ENCODE measurements around the gene ARHGEF16.
A peak's percentile ranks its signal among the peaks of the same experiment; 100 is the strongest.

The ARHGEF16 gene

DNA sequence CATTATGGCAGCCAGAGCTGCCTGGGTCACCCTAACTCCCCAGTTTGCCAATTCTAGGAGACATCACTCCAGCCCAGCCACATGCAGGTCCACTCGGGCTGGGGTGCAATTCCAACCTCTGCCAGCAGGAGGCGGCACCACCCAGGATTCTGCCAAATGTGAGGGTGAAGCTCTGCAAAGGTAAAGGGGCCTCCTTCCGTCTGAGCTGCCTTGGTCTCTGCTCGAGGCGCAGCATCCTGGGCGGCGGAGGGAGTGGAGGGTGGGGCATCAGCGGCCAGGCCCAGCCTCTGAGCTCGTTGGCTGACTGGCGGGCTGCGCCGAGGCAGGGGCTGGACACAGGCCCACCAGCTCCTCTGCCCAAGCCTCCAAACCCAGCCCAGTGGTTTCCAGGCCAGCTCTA, 63.8 kb downstream of the ARHGEF16 start:
- DNase-seq (ENCODE audit: low read depth in 3 of 3): peak in 1 of 3 experiments; percentile 30

GRCh38 chr1:3518756-3519155, 64.3 kb downstream of the ARHGEF16 start:
- DNase-seq (ENCODE audit: low read depth in 3 of 3): no peak

DNA sequence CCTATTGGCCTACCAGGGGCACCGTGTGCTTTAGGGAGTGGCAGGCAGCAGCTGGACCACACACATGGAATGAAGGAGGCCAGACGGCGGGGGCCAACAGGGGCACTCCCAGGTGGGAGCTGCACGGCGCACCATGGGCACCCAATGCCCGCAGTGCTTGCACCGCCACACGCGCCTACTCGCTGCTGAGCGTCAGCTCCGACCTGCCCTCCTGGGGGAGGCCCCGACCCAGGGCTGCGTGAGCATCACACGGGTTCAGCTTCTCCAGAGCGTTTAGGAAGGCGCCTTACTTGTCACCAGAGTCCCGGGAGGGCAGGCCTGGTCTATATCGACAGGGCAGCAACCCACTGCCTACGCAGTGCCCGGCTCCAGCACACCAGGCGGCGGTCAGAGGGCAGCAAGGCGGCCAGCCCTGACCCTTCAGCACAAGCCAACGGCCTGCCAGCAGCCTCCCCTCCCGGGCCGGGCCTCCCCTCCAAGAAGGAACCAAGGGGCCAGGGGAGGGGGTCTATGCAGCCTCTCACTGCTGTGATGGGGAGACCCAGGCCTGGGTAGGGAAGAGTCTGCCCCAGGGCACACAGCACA, 64.9 kb downstream of the ARHGEF16 start:
- DNase-seq (ENCODE audit: low read depth in 3 of 3): no peak

GRCh38 chr1:3520419-3521378, 66.2 kb downstream of the ARHGEF16 start:
- DNase-seq (ENCODE audit: low read depth in 3 of 3): no peak

DNA sequence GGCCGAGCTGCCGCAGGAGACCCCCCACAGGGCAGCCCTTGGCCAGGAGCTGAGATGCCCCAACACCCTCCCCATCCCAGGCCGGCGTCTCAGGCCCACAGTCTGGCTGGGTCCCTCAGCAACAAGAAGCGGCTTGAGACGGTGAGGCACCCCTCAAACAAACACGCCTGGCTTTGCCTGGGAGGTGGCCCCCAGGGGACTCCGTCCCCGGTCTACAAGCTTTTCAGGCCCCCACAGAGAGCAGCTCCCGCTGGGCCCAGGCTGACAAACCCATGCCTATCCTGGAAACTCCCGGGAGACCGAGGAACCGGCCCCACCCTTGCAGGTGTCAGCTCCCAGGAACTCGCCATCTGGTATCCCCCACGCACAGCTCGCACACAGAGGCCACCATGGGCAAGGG, 67.0 kb downstream of the ARHGEF16 start:
- no peak for DNase-seq (ENCODE audit: low read depth in 3 of 3)

DNA sequence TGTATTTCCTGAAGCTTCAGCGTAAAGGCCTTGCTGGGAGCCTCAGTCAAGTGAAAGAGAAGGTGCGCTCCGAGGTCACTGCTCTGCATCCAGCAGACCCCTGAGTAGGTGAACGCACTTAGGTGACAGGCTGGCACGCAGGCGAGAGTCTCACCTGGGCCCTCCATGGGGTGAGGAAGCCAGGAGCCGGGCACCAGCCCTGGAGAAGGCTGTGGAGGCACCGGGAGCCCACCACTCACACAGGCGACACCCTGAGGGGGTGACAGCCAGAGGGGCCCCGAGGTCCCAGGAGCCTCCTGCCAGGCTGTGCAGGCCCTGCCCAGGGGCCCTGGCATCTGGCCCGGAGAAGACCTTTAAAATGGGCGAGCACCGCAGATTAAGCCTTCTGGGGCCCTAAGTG, 67.6 kb downstream of the ARHGEF16 start:
- DNase-seq (ENCODE audit: low read depth in 3 of 3): no peak

DNA sequence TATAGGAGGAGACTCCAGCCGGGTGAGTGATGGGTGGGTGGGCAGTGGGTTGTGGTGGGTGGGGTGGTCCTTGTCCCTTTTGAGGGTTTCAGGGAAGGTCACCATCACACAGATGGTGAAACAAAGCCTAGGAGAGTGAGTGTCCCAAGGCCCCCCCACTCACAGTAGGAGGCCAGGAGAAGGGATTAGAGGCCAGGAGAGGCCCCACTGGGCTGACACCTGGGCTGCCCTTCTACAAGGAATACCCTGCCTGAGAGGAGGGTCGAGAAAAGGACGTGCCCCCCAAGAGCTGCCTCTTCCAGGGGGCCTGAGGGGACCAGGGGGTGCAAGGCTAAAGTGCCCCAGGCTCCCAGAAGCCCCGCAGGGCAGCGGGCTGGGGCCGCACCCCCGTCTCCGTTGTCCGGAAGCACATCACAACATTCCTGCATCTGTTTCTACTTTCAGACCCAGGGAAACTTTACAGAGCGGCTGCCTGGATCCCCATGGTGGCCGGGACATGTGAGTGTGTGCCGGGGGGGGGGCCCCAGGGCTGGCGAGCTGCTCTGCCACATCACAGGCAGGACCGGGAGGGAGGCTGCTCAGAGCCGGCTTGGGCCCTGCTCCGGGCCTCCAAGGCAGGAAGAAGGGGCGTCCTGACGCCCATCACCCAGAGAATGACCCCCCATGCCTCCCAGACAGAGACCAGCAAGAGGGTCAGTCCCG, 68.2 kb downstream of the ARHGEF16 start:
- DNase-seq (ENCODE audit: low read depth in 3 of 3): no peak

GRCh38 chr1:3523980-3524379, 69.5 kb downstream of the ARHGEF16 start:
- DNase-seq (ENCODE audit: low read depth in 3 of 3): no peak

GRCh38 chr1:3524556-3525203, 70.2 kb downstream of the ARHGEF16 start:
- DNase-seq (ENCODE audit: low read depth in 3 of 3): no peak

DNA sequence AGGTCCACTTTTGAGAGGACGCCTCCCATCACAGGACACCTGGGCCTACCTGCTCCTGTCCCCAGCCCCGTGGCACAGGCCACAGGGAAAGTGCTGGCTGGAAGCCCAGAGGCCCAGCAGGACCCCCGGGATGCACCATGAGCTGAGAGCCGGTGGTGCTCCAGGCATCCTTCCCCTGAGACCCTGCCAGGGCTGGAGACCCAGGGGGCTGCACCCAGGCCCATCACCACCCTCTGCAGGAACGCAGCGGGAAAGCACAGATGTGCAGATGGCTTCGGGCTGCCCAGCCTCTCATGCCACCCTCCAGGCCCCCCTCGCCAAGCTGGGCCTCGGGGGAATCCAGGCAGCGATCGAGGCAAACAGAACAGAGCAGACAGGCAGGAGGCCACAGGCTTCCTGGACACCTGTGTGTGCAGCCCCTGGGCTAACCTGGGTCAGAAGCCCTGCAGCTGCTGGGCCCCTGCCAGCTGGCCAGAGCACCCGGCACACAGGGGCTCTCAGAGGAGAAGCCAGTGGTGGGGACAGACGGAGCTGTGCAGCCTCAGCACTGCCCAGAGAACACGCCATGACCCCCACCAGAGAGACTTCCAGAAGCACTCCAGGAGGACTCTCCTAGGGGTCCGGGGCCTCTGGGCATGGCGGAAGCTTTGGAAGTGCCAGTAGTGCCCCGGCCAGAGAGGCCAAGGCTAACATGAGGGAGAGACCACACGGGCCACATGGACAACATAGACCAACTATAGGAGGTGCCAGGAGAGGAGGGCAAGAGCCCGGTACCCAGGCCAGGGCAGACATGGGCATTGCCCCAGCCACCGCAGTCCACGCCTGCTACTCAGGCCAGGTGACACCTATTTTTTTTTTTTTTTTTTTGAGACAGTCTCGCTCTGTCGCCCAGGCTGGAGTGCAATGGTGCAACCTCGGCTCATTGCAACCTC, 71.4 kb downstream of the ARHGEF16 start:
- DNase-seq (ENCODE audit: low read depth in 3 of 3): no peak

DNA sequence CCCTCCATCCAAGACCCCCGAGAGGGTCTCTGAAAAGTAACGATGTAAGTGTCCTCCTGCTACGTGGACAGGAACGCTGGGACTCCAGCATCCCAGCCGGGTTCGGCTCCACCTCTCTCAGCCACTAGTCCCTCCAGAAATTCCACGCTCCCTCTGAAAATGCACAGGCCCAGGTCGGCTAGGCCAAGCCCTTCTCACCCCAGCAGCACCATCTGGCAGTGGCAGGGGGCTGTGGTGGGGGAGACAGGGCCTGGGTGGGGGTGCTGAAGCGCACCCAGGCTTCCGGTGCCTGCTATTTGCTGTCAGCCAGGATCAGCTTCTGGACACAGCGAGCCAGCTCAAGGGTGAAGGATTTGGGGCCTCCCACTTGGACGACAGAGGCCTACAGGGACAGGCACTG, 73.3 kb downstream of the ARHGEF16 start:
- DNase-seq (ENCODE audit: low read depth in 3 of 3): no peak

GRCh38 chr1:3529099-3529729, 74.7 kb downstream of the ARHGEF16 start:
- no peak for DNase-seq (ENCODE audit: low read depth in 3 of 3)

DNA sequence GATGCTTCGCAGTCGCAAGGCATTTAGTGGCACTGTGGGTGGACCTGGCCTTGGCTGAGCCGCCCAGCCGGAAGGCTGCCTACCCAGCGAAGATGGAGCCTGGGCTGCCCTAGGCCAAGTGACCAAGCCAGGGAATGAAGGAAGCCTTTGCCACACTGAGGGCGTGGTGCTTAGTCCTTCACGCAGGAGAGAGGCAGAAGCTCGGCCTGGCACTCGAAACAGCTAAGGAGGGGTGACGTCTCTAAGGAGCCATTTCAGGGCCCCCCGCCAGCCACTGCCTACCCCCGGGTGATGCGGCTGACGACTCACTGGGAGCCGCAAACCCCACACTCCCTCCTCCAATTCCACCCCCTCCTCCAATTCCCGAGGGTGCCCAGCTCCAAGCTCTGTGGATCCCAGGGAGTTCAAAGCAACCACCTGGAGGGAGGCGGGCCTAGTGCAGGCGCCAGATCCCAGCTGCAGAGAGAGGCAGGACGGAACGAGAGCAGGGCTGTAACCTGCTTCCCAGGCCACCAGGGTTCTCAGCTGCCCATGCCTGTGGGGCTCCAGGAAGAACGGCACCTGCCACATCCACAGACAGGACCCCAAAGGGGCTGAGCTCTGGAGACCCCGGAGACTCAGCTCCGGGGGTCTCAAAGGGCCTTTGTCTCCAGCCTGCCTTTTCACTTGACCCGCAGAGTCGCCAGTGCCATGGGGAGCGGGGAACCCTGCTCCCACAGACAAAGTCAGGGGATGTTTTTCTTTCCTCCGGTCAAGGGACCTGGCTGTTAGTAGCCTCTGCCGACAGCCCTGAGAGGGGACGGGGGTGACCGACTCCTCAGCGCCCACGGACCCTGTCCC, 75.8 kb downstream of the ARHGEF16 start:
- peak in 1 of 3 experiments; percentile 1 for DNase-seq (ENCODE audit: low read depth in 3 of 3)
